Astrocyte (in vitro differentiated cells and primary cell): Measurements from ENCODE around the gene OR2F1. TPM values are rescaled to one million over a fixed set of nuclear protein-coding genes. Genes with fewer than 3 reads are reported as not detected.
"Not testable (repeated sequence)": the region's sequence is repeated elsewhere in the genome, so short reads cannot be mapped to it uniquely, and the experiment has no call there.

ENCODE experiments used
- DNase-seq: peaks from one replicate; pipeline ENCODE4 v3.0.0-alpha.2; 2010; ENCODE audit warnings: low read depth
- FAIRE-seq: peaks from 2 replicates; lab custom pipeline; 2011; peaks lifted over from hg19 to GRCh38; lab: Jason Lieb, UNC
- H2AFZ ChIP-seq: 2 replicates; pipeline ENCODE4 v1.6.0; 2012; ENCODE audit warnings: low read depth, low read length, inconsistent platforms
- H3K27ac ChIP-seq: 2 replicates; pipeline ENCODE4 v1.5.1; 2011; ENCODE audit warnings: low read depth, low read length, inconsistent platforms
- H3K27me3 ChIP-seq: 2 replicates; pipeline ENCODE4 v1.6.0; 2011; ENCODE audit warnings: low read length, inconsistent platforms; ENCODE audit not compliant: insufficient read depth
- H3K36me3 ChIP-seq: 2 replicates; pipeline ENCODE4 v1.5.1; 2011; ENCODE audit warnings: low read length, inconsistent platforms; ENCODE audit not compliant: insufficient read depth
- H3K4me1 ChIP-seq: 2 replicates; pipeline ENCODE4 v1.5.1; 2011; ENCODE audit warnings: low read length, inconsistent platforms; ENCODE audit not compliant: insufficient read depth
- H3K4me2 ChIP-seq: 2 replicates; pipeline ENCODE4 v1.6.0; 2012; ENCODE audit warnings: low read length, inconsistent platforms
- H3K4me3 ChIP-seq: 2 replicates; pipeline ENCODE4 v1.5.1; 2011; ENCODE audit warnings: low read depth, mild to moderate bottlenecking, low read length, inconsistent platforms; ENCODE audit not compliant: insufficient read depth
- H3K79me2 ChIP-seq: 2 replicates; pipeline ENCODE4 v1.6.0; 2012; ENCODE audit warnings: mild to moderate bottlenecking, low read length, inconsistent platforms; ENCODE audit not compliant: insufficient read depth
- H3K9ac ChIP-seq: 2 replicates; pipeline ENCODE4 v1.6.0; 2012; ENCODE audit warnings: mild to moderate bottlenecking, low read length, inconsistent platforms
- H3K9me3 ChIP-seq: 2 replicates; pipeline ENCODE4 v1.5.1; 2012; ENCODE audit warnings: low read depth, mild to moderate bottlenecking, low read length, inconsistent platforms; ENCODE audit not compliant: insufficient read depth
- H4K20me1 ChIP-seq: 2 replicates; pipeline ENCODE4 v1.6.0; 2012; ENCODE audit warnings: low read length, inconsistent platforms; ENCODE audit not compliant: insufficient read depth
- H3K27ac Mint-ChIP-seq: one replicate; pipeline ENCODE4 v1.8.0; 2021; ENCODE audit warnings: mild to moderate bottlenecking, mixed read lengths; ENCODE audit not compliant: unreplicated experiment
- H3K27me3 Mint-ChIP-seq: one replicate; pipeline ENCODE4 v1.8.0; 2021; ENCODE audit warnings: low read depth, mixed read lengths; ENCODE audit not compliant: unreplicated experiment
- H3K36me3 Mint-ChIP-seq: one replicate; pipeline ENCODE4 v1.8.0; 2021; ENCODE audit warnings: low read depth, mixed read lengths; ENCODE audit not compliant: unreplicated experiment
- H3K4me1 Mint-ChIP-seq: one replicate; pipeline ENCODE4 v1.8.0; 2021; ENCODE audit warnings: low read depth, mixed read lengths; ENCODE audit not compliant: unreplicated experiment
- H3K4me3 Mint-ChIP-seq: one replicate; pipeline ENCODE4 v1.8.0; 2021; ENCODE audit warnings: mild to moderate bottlenecking, moderate library complexity, mixed read lengths; ENCODE audit not compliant: unreplicated experiment
- H3K9me3 Mint-ChIP-seq: one replicate; pipeline ENCODE4 v1.8.0; 2021; ENCODE audit warnings: mild to moderate bottlenecking, mixed read lengths; ENCODE audit not compliant: unreplicated experiment
- CTCF ChIP-seq: IDR thresholded peaks from 2 replicates; pipeline ENCODE4 v1.5.1; 2011; ENCODE audit warnings: low read depth, mild to moderate bottlenecking, inconsistent platforms, low read length, moderate library complexity; ENCODE audit not compliant: insufficient read depth
- EZH2 ChIP-seq: IDR thresholded peaks from 2 replicates; pipeline ENCODE4 v1.6.1; 2012; ENCODE audit warnings: mild to moderate bottlenecking, low read length, inconsistent platforms; ENCODE audit not compliant: insufficient read depth
- total RNA-seq: library from RNA; stranded (reverse); gene quantifications from 2 replicates; pipeline ENCODE4 v1.2.1, GENCODE V29; 2021

Gene OR2F1
- total RNA-seq, 1 donor from 2014 or later, result not detected

GRCh38 chr7:144006692-144007042, 52.0 kb downstream of the OR2F1 start:
- Histone ChIP-seq H3K27ac (no peak overlapping the region), H4K20me1 (no peaks in the 10 kb centered on the region), H3K4me3 (no peak overlapping the region), H3K4me2 (no peak overlapping the region), H3K79me2 (no peaks in the 10 kb centered on the region), H3K4me1 (no peaks in the 10 kb centered on the region), H3K27me3 (no peaks in the 10 kb centered on the region), H3K9ac (no peak overlapping the region), H3K9me3 (peaks cover 9% of the 10 kb centered on the region), H2AFZ (no peak overlapping the region), H3K36me3 (no peaks in the 10 kb centered on the region)
- Mint-ChIP-seq H3K4me1 (no peaks in the 10 kb centered on the region), H3K36me3 (no peaks in the 10 kb centered on the region), H3K27ac (no peak overlapping the region), H3K27me3 (no peaks in the 10 kb centered on the region), H3K4me3 (no peak overlapping the region), H3K9me3 (peaks cover 11% of the 10 kb centered on the region)
- DNase-seq (no peak), FAIRE-seq (no peak)
- no peak for TF ChIP-seq EZH2
- TF ChIP-seq CTCF, result no peak

GRCh38 chr7:144009361-144009760, 54.7 kb downstream of the OR2F1 start:
- Mint-ChIP-seq H3K9me3 (peaks cover 11% of the 10 kb centered on the region), H3K27ac (no peak overlapping the region), H3K36me3 (no peaks in the 10 kb centered on the region), H3K4me1 (no peaks in the 10 kb centered on the region), H3K27me3 (no peaks in the 10 kb centered on the region), H3K4me3 (no peak overlapping the region)
- no peaks in the 10 kb centered on the region for H4K20me1 ChIP-seq
- no peak overlapping the region for H3K4me2 ChIP-seq
- H3K27ac ChIP-seq, result no peak overlapping the region
- no peaks in the 10 kb centered on the region for H3K27me3 ChIP-seq
- no peak overlapping the region for H3K4me3 ChIP-seq
- FAIRE-seq, result no peak
- H3K9ac ChIP-seq, result no peak overlapping the region
- no peaks in the 10 kb centered on the region for H3K79me2 ChIP-seq
- no peaks in the 10 kb centered on the region for H3K4me1 ChIP-seq
- peaks cover 9% of the 10 kb centered on the region for H3K9me3 ChIP-seq
- H2AFZ ChIP-seq, result no peak overlapping the region
- TF ChIP-seq CTCF (no peak), EZH2 (no peak)
- no peaks in the 10 kb centered on the region for H3K36me3 ChIP-seq
- no peak for DNase-seq

- not testable (repeated sequence) for H3K9ac ChIP-seq, H3K27me3 Mint-ChIP-seq
Measured at GRCh38 chr7:144010061-144010460, 55.4 kb downstream of the OR2F1 start.

GRCh38 chr7:144010821-144011220, 56.2 kb downstream of the OR2F1 start:
- H2AFZ ChIP-seq, H3K4me3 Mint-ChIP-seq, H3K27me3 ChIP-seq, H3K9me3 ChIP-seq, H3K27ac Mint-ChIP-seq, H3K4me2 ChIP-seq, H3K4me3 ChIP-seq, H3K9ac ChIP-seq, FAIRE-seq, DNase-seq, H3K79me2 ChIP-seq, H3K27me3 Mint-ChIP-seq, H3K36me3 Mint-ChIP-seq, H3K36me3 ChIP-seq, H3K4me1 ChIP-seq, H4K20me1 ChIP-seq, H3K4me1 Mint-ChIP-seq, H3K27ac ChIP-seq: not testable (repeated sequence)
- peaks cover 11% of the 10 kb centered on the region for H3K9me3 Mint-ChIP-seq

More at GRCh38 chr7:144010061-144010460, 55.4 kb downstream of the OR2F1 start:
- not testable (repeated sequence) for H3K4me2 ChIP-seq, H3K27ac Mint-ChIP-seq, H3K36me3 ChIP-seq, H3K27ac ChIP-seq, H3K27me3 ChIP-seq, H3K36me3 Mint-ChIP-seq, H4K20me1 ChIP-seq, H3K4me1 ChIP-seq, DNase-seq, H3K9me3 ChIP-seq, H3K4me3 Mint-ChIP-seq, H3K79me2 ChIP-seq, H3K4me3 ChIP-seq, H2AFZ ChIP-seq, FAIRE-seq, H3K4me1 Mint-ChIP-seq
- H3K9me3 Mint-ChIP-seq, result peaks cover 11% of the 10 kb centered on the region
